MCF 10A (cell line): ENCODE results near the gene CACNG4. TPM values are rescaled to one million over a fixed set of nuclear protein-coding genes. Genes with fewer than 3 reads are reported as not detected.

Experiments
- BruUV-seq: library from RNA; stranded (reverse); fragments of 400-500 nt; replicated peaks from 2 replicates; lab custom pipeline; 2021; lab: Mats Ljungman, UMichigan
- CTCF ChIA-PET: fragments of 300-600 bp; sonication (Branson Sonifier 250); formaldehyde crosslinking; extraction: SDS; loops from one replicate; lab custom pipeline; 2021; ENCODE audit warnings: antibody characterized with exemption, inconsistent platforms; lab: Yijun Ruan, JAX
- POLR2A ChIA-PET: fragments of 300-600, 350-650 bp; sonication (Branson Sonifier 250); formaldehyde crosslinking; extraction: SDS; loops from one replicate; lab custom pipeline; 2020; ENCODE audit warnings: antibody characterized with exemption, inconsistent platforms; lab: Yijun Ruan, JAX
- DNase-seq: peaks from one replicate; pipeline ENCODE4 v3.0.0-alpha.2; 2018; ENCODE audit not compliant: unreplicated experiment
- H3K27ac Mint-ChIP-seq: one replicate; pipeline ENCODE4 v1.8.0; 2022; ENCODE audit warnings: mild to moderate bottlenecking, low read depth, mixed read lengths; ENCODE audit not compliant: unreplicated experiment
- H3K27me3 Mint-ChIP-seq: one replicate; pipeline ENCODE4 v1.8.0; 2022; ENCODE audit warnings: mixed read lengths; ENCODE audit not compliant: insufficient read depth, unreplicated experiment
- H3K36me3 Mint-ChIP-seq: one replicate; pipeline ENCODE4 v1.8.0; 2022; ENCODE audit warnings: mild to moderate bottlenecking, moderate library complexity, mixed read lengths; ENCODE audit not compliant: insufficient read depth, unreplicated experiment
- H3K4me1 Mint-ChIP-seq: one replicate; pipeline ENCODE4 v1.8.0; 2022; ENCODE audit warnings: mixed read lengths; ENCODE audit not compliant: insufficient read depth, unreplicated experiment
- H3K4me3 Mint-ChIP-seq: one replicate; pipeline ENCODE4 v1.8.0; 2022; ENCODE audit warnings: mild to moderate bottlenecking, moderate library complexity, mixed read lengths; ENCODE audit not compliant: unreplicated experiment
- H3K9me3 Mint-ChIP-seq: one replicate; pipeline ENCODE4 v1.8.0; 2022; ENCODE audit warnings: mixed read lengths; ENCODE audit not compliant: unreplicated experiment
- intact Hi-C: fragments of 100-400 bp; cut with micrococcal nuclease; formaldehyde crosslinking; loops from 2 replicates; pipeline ENCODE4 v1.14.1; 2022
- total RNA-seq: library from RNA; stranded (reverse); gene quantifications from 2 replicates; pipeline ENCODE4 v1.2.3, GENCODE V29; 2022
- TF ChIP-seq, protein P1 (sequence below): fragments of 200-600 bp; IDR thresholded peaks from one replicate; pipeline ENCODE4 v1.8.0; 2022; ENCODE audit warnings: antibody characterized with exemption, mild to moderate bottlenecking; ENCODE audit not compliant: unreplicated experiment

Gene CACNG4
- total RNA-seq, 1 experiment from 2014 or later, result not detected

DNA sequence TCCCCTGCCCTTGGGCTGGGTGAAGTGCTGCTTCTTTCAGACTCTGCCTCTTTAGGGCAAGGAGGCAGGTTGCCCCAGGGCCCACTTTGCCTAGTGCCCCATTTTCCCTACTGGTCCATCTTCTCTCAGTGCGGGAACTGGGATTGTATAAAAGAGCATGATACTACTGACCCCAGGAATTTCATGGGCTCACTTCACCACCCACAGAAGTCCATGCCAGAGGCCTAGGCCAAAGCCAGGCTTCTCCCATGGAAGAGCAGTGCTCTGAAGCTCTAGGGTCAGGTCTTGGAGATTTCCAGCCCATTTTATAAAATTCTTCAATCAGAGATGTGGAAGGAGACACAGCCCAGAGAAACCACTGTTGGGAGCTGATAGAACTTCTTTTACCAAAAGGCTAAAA is 85.6 kb downstream of the CACNG4 start:
- no peak for DNase-seq
- intact Hi-C loops, result no loop called here
- Mint-ChIP-seq H3K27ac (no peak overlapping the region), H3K9me3 (peaks cover 13% of the 10 kb centered on the region), H3K36me3 (no peaks in the 10 kb centered on the region), H3K4me1 (peaks cover 9% of the 10 kb centered on the region), H3K27me3 (no peaks in the 10 kb centered on the region), H3K4me3 (no peak overlapping the region)
- ChIA-PET CTCF (no interaction called here), POLR2A (no interaction called here)
- no TSS peak for BruUV-seq
- TF ChIP-seq, protein P1, sequence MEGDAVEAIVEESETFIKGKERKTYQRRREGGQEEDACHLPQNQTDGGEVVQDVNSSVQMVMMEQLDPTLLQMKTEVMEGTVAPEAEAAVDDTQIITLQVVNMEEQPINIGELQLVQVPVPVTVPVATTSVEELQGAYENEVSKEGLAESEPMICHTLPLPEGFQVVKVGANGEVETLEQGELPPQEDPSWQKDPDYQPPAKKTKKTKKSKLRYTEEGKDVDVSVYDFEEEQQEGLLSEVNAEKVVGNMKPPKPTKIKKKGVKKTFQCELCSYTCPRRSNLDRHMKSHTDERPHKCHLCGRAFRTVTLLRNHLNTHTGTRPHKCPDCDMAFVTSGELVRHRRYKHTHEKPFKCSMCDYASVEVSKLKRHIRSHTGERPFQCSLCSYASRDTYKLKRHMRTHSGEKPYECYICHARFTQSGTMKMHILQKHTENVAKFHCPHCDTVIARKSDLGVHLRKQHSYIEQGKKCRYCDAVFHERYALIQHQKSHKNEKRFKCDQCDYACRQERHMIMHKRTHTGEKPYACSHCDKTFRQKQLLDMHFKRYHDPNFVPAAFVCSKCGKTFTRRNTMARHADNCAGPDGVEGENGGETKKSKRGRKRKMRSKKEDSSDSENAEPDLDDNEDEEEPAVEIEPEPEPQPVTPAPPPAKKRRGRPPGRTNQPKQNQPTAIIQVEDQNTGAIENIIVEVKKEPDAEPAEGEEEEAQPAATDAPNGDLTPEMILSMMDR, result no peak

DNA sequence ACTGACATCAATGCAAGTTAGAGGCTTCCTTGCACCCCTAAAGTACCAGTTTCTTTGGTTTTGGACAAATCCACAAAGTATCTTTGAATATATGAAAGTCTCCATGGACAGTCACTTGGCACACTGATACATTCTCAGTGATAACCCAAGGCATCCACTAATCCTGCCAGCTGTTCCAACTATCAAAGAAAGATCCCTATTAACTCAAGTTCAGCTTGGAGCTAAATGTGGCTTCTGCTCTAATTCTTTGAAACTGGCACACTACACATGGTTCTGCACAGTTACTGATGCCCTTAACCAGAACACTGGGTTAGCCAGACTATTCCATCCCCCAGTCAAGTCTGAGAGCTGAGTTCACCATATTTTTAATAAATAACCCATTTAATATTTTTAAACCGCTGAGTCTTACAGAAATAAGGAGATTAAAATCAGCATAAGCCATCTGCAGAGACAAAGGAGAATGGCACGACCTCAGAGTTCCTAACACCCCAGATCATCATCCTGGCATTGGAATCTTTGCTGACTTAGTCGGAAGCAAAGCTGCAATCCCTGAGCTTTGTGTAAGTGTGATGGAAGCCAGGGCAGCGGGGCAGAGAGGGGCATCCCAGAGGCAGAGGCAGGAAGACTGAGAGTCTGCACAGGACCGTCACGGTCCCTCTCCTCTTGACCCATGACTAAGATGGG is 86.1 kb downstream of the CACNG4 start:
- peaks cover 9% of the 10 kb centered on the region for H3K4me1 Mint-ChIP-seq

DNA sequence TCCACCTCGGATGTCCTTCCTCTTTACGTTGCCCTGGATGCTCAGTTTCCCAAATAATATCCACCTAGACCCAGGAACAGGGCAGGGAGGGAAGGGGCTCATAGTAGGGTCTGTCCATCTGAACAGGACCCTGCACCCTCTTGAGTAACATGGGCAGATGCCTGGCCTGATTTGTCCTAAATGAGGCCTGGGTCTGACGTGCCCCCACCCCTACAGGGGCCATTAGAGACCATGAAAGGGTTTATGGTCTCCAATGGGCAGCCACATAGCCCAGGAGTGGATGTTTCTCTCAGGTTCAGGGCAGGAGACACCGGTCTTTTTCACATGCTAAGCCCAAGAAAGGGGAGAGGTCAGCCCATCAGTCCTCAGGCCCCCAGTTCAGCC is 86.6 kb downstream of the CACNG4 start:
- H3K27me3 Mint-ChIP-seq, result no peaks in the 10 kb centered on the region
- BruUV-seq, result no TSS peak
- intact Hi-C loops, result no loop called here
- H3K4me3 Mint-ChIP-seq, result no peak overlapping the region
- DNase-seq, result no peak
- H3K4me1 Mint-ChIP-seq, result peaks cover 9% of the 10 kb centered on the region
- TF ChIP-seq, protein P1, result no peak
- no peak overlapping the region for H3K27ac Mint-ChIP-seq
- peaks cover 13% of the 10 kb centered on the region for H3K9me3 Mint-ChIP-seq
- ChIA-PET CTCF (interaction anchor here (0.6 kb wide), 1 partner anchor 24 kb away, joined by 3 read pairs; no protein-coding TSS in a partner anchor), POLR2A (no interaction called here)
- H3K36me3 Mint-ChIP-seq, result no peaks in the 10 kb centered on the region

More for the DNA sequence above, 86.1 kb downstream of the CACNG4 start:
- no peak overlapping the region for H3K27ac Mint-ChIP-seq
- no peaks in the 10 kb centered on the region for H3K36me3 Mint-ChIP-seq
- no TSS peak for BruUV-seq
- TF ChIP-seq, protein P1, result no peak
- ChIA-PET POLR2A (no interaction called here), CTCF (interaction anchor here (0.6 kb wide), 1 partner anchor 23 kb away, joined by 3 read pairs; no protein-coding TSS in a partner anchor)
- intact Hi-C loops, result no loop called here
- no peak for DNase-seq
- H3K27me3 Mint-ChIP-seq, result no peaks in the 10 kb centered on the region
- H3K9me3 Mint-ChIP-seq, result peaks cover 13% of the 10 kb centered on the region
- no peak overlapping the region for H3K4me3 Mint-ChIP-seq

DNA sequence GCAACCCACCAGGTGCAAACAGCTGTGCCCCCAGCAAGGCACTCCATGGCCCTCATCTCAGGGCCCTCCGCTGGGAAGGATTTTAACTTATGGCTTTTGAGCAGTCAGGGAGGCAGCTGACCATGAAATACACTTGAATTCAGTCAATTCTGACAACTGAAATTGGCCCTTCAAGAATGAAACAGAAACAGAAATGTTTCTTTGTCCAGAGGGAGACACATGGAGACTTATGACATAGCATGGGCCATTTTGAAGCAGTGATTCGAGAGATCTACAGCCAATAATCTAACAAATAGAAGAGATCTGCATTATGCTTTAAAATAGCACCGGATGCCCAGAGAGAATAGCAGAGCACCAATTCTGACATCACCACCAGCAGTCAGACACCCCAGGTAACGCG is 87.3 kb downstream of the CACNG4 start:
- Mint-ChIP-seq H3K4me3 (no peak overlapping the region), H3K9me3 (peaks cover 12% of the 10 kb centered on the region), H3K27me3 (no peaks in the 10 kb centered on the region), H3K27ac (no peak overlapping the region), H3K4me1 (peaks cover 2% of the 10 kb centered on the region), H3K36me3 (no peaks in the 10 kb centered on the region)
- TF ChIP-seq, protein P1, result no peak
- no TSS peak for BruUV-seq
- no peak for DNase-seq
- ChIA-PET CTCF (no interaction called here), POLR2A (no interaction called here)
- intact Hi-C loops, result no loop called here
